Breast epithelium (tissue), 4 donors: ENCODE results near the gene PRR20E. TPM values are rescaled to one million over a fixed set of nuclear protein-coding genes. Genes with fewer than 3 reads are reported as not detected.
"Not testable (repeated sequence)": the region's sequence is repeated elsewhere in the genome, so short reads cannot be mapped to it uniquely, and the experiment has no call there.

Experiments used
- DNase-seq, 2 donors: peaks; one replicate each; pipeline ENCODE4 v3.0.0-alpha.2; 2019; ENCODE audit warnings: low spot score in 2 of 2
- H3K27ac ChIP-seq, 2 donors: fragments of 200-600 bp; sonication (generic) in 1 of 2; one replicate each; pipeline ENCODE4 v1.5.1; 2016 to 2019; ENCODE audit warnings: mild to moderate bottlenecking in 1 of 2
- H3K27me3 ChIP-seq, 2 donors: fragments of 200-600 bp; sonication (generic) in 1 of 2; one replicate each; pipeline versions ENCODE4 v1.5.1 to v1.6.0; 2017 to 2019; ENCODE audit warnings: control low read depth in 1 of 2, mild to moderate bottlenecking in 1 of 2
- H3K36me3 ChIP-seq: fragments of 200-600 bp; one replicate; pipeline ENCODE4 v1.5.1; 2019
- H3K4me1 ChIP-seq, 2 donors: fragments of 200-600 bp; sonication (generic); one replicate each; pipeline ENCODE4 v1.5.1; 2016 to 2019; ENCODE audit warnings: control low read depth in 1 of 2
- H3K4me3 ChIP-seq, 3 donors: fragments of 200-600 bp; sonication (generic); 1 replicate in 2 of 3; 2 replicates in 1 of 3; pipeline ENCODE4 v1.5.1; 2016 to 2019; ENCODE audit warnings: mild to moderate bottlenecking in 3 of 3, moderate library complexity in 2 of 3
- H3K9me3 ChIP-seq, 2 donors: fragments of 200-600 bp; sonication (generic) in 1 of 2; one replicate each; pipeline ENCODE4 v1.5.1; 2016 to 2019; ENCODE audit warnings: control low read depth in 1 of 2
- CTCF ChIP-seq, 3 donors: fragments of 450-650 bp; IDR thresholded peaks; one replicate each; pipeline ENCODE4 v1.5.1; 2016 to 2017; ENCODE audit warnings: antibody characterized with exemption in 3 of 3, mild to moderate bottlenecking in 3 of 3, moderate library complexity in 3 of 3
- POLR2A ChIP-seq: fragments of 450-650 bp; IDR thresholded peaks from one replicate; pipeline ENCODE4 v1.6.1; 2016; ENCODE audit warnings: antibody characterized with exemption, mild to moderate bottlenecking, moderate library complexity
- POLR2AphosphoS5 ChIP-seq, 3 donors: sonication (generic); formaldehyde crosslinking; IDR thresholded peaks; one replicate each; pipeline ENCODE4 v1.6.1; 2017; ENCODE audit warnings: antibody characterized with exemption in 3 of 3
- intact Hi-C: fragments of 100-400 bp; cut with DNase I; formaldehyde crosslinking; loops from one replicate; pipeline ENCODE4 v1.15.1; 2023; ENCODE audit warnings: low total_unique reads
- total RNA-seq, 3 donors: library from RNA; depleted of rRNA; stranded (reverse); fragments of >200 nt; gene quantifications; one replicate each; pipeline ENCODE4 v1.1.0, GENCODE V29; 2016

The PRR20E gene
- total RNA-seq = not detected

- H3K9me3 ChIP-seq, H3K27me3 ChIP-seq, H3K4me1 ChIP-seq, H3K4me3 ChIP-seq, intact Hi-C loops, H3K36me3 ChIP-seq, H3K27ac ChIP-seq, DNase-seq: not testable (repeated sequence)
Measured at GRCh38 chr13:57166897-57167296, at the start of gene PRR20E. PRR20E (plus strand) TSS chr13:57167197; CDS start chr13:57167584, 387 bp downstream.

- no peak overlapping the region for H3K27ac ChIP-seq
- H3K4me1 ChIP-seq = no peaks in the 10 kb centered on the region
- H3K9me3 ChIP-seq = no peaks in the 10 kb centered on the region
- no peaks in the 10 kb centered on the region for H3K27me3 ChIP-seq
- no peaks in the 10 kb centered on the region for H3K36me3 ChIP-seq
- DNase-seq = no peak
- intact Hi-C loops = no loop called here
- no peak for TF ChIP-seq CTCF (IDR thresholded peaks at IDR 0.05)
- TF ChIP-seq POLR2AphosphoS5 (IDR thresholded peaks at IDR 0.05) = no peak
- TF ChIP-seq POLR2A = no peak
- H3K4me3 ChIP-seq = no peak overlapping the region
Measured at GRCh38 chr13:57123681-57124080, 43.3 kb upstream of the PRR20E start.

- intact Hi-C loops = no loop called here
- H3K9me3 ChIP-seq = no peaks in the 10 kb centered on the region
- no peaks in the 10 kb centered on the region for H3K27me3 ChIP-seq
- TF ChIP-seq POLR2AphosphoS5 (IDR thresholded peaks at IDR 0.05) (no peak), CTCF (IDR thresholded peaks at IDR 0.05) (no peak), POLR2A (no peak)
- H3K4me3 ChIP-seq = no peak overlapping the region
- no peaks in the 10 kb centered on the region for H3K4me1 ChIP-seq
- no peaks in the 10 kb centered on the region for H3K36me3 ChIP-seq
- no peak for DNase-seq
- no peak overlapping the region for H3K27ac ChIP-seq
Measured at GRCh38 chr13:57128909-57129308, 38.1 kb upstream of the PRR20E start.

- no peak overlapping the region for H3K4me3 ChIP-seq
- intact Hi-C loops = no loop called here
- TF ChIP-seq POLR2AphosphoS5 (IDR thresholded peaks at IDR 0.05) = no peak
- TF ChIP-seq POLR2A = no peak
- no peak for TF ChIP-seq CTCF (IDR thresholded peaks at IDR 0.05)
Measured at GRCh38 chr13:57136093-57136492, 30.9 kb upstream of the PRR20E start.

GRCh38 chr13:57137585-57137984 is 29.4 kb upstream of the PRR20E start:
- no peak overlapping the region for H3K4me3 ChIP-seq
- no peaks in the 10 kb centered on the region for H3K4me1 ChIP-seq
- H3K9me3 ChIP-seq = no peaks in the 10 kb centered on the region
- no peak for TF ChIP-seq CTCF (IDR thresholded peaks at IDR 0.05)
- no peak for TF ChIP-seq POLR2AphosphoS5 (IDR thresholded peaks at IDR 0.05)
- TF ChIP-seq POLR2A = no peak
- no peak overlapping the region for H3K27ac ChIP-seq
- no peaks in the 10 kb centered on the region for H3K27me3 ChIP-seq
- DNase-seq = no peak
- peaks cover 5% of the 10 kb centered on the region for H3K36me3 ChIP-seq
- intact Hi-C loops = no loop called here

More at GRCh38 chr13:57136093-57136492, 30.9 kb upstream of the PRR20E start:
- Histone ChIP-seq H3K27ac (no peak overlapping the region), H3K27me3 (no peaks in the 10 kb centered on the region), H3K4me1 (no peaks in the 10 kb centered on the region), H3K36me3 (peaks cover 5% of the 10 kb centered on the region), H3K9me3 (no peaks in the 10 kb centered on the region)
- DNase-seq = no peak

- H3K4me1 ChIP-seq = no peaks in the 10 kb centered on the region
- H3K27ac ChIP-seq = no peak overlapping the region
- peaks cover 5% of the 10 kb centered on the region for H3K36me3 ChIP-seq
- no peak for TF ChIP-seq POLR2A
- no peak for TF ChIP-seq POLR2AphosphoS5 (IDR thresholded peaks at IDR 0.05)
- TF ChIP-seq CTCF (IDR thresholded peaks at IDR 0.05) = no peak
- DNase-seq = no peak
- no peak overlapping the region for H3K4me3 ChIP-seq
- no peaks in the 10 kb centered on the region for H3K27me3 ChIP-seq
- intact Hi-C loops = no loop called here
- H3K9me3 ChIP-seq = no peaks in the 10 kb centered on the region
Measured at GRCh38 chr13:57138988-57139387, 28.0 kb upstream of the PRR20E start.

- DNase-seq, H3K9me3 ChIP-seq, H3K4me3 ChIP-seq, intact Hi-C loops, H3K4me1 ChIP-seq, H3K36me3 ChIP-seq, H3K27ac ChIP-seq, H3K27me3 ChIP-seq: not testable (repeated sequence)
Measured at GRCh38 chr13:57139781-57140180, 27.2 kb upstream of the PRR20E start.

- DNase-seq, H3K4me3 ChIP-seq, H3K27ac ChIP-seq, H3K4me1 ChIP-seq, H3K27me3 ChIP-seq, H3K36me3 ChIP-seq, intact Hi-C loops, H3K9me3 ChIP-seq: not testable (repeated sequence)
Measured at GRCh38 chr13:57140235-57140968, 26.6 kb upstream of the PRR20E start, which contains the start of gene PRR20A. PRR20A (plus strand) TSS chr13:57140918; CDS start chr13:57141305, 387 bp downstream.
